Neural crest cell (in vitro differentiated cells): ENCODE measurements around the gene VSIG1. TPM values are rescaled to one million over a fixed set of nuclear protein-coding genes. Genes with fewer than 3 reads are reported as not detected.

ENCODE experiments used
- DNase-seq: peaks from one replicate; pipeline ENCODE4 v3.0.0; 2021; ENCODE audit warnings: low read depth, mixed read lengths, low spot score
- H3K27ac Mint-ChIP-seq: one replicate; pipeline ENCODE4 v1.8.0; 2021; ENCODE audit warnings: mild to moderate bottlenecking, mixed read lengths; ENCODE audit not compliant: unreplicated experiment
- H3K27me3 Mint-ChIP-seq: 2 replicates; pipeline ENCODE4 v1.8.0; 2021; ENCODE audit warnings: low read depth, mild to moderate bottlenecking, mixed read lengths
- H3K36me3 Mint-ChIP-seq: 2 replicates; pipeline ENCODE4 v1.8.0; 2021; ENCODE audit warnings: low read depth, mild to moderate bottlenecking, mixed read lengths
- H3K4me1 Mint-ChIP-seq: 2 replicates; pipeline ENCODE4 v1.8.0; 2021; ENCODE audit warnings: mixed read lengths
- H3K4me3 Mint-ChIP-seq: one replicate; pipeline ENCODE4 v1.8.0; 2021; ENCODE audit warnings: mild to moderate bottlenecking, mixed read lengths
- H3K9me3 Mint-ChIP-seq: 2 replicates; pipeline ENCODE4 v1.8.0; 2021; ENCODE audit warnings: mixed read lengths
- total RNA-seq: library from RNA; stranded (reverse); gene quantifications from 2 replicates; pipeline ENCODE4 v1.2.1, GENCODE V29; 2021
- TF ChIP-seq, protein P1 (sequence below): fragments of 200-600 bp; sonication (generic); conservative IDR thresholded peaks from 2 replicates; pipeline ENCODE4 v1.5.0; 2021; ENCODE audit warnings: antibody characterized with exemption, mild to moderate bottlenecking

VSIG1 gene
- total RNA-seq, 1 donor from 2014 or later = not detected

DNA sequence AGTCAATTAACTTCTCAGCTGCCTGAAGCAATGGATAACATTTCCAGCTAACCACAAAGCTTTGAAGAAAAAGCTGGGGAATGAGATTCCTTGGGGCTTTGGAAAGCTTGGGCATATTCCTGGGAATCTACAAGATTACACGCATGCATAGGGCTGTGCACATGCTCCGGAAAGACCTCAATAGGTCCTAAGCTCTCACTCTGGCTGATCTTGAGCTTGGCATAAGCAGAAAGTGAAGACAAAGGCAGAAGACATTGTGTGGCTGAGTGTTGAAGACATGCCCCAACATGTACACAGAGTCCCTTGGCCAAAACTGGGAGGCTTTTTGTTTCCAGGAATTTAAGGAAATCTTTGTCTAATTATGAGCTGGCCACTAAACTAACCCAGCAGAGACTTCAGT, 77.9 kb downstream of the VSIG1 start:
- Mint-ChIP-seq H3K27ac (no peak overlapping the region), H3K36me3 (no peaks in the 10 kb centered on the region), H3K9me3 (no peaks in the 10 kb centered on the region), H3K27me3 (no peaks in the 10 kb centered on the region), H3K4me3 (no peak overlapping the region), H3K4me1 (peaks cover 9% of the 10 kb centered on the region)
- TF ChIP-seq, protein P1, sequence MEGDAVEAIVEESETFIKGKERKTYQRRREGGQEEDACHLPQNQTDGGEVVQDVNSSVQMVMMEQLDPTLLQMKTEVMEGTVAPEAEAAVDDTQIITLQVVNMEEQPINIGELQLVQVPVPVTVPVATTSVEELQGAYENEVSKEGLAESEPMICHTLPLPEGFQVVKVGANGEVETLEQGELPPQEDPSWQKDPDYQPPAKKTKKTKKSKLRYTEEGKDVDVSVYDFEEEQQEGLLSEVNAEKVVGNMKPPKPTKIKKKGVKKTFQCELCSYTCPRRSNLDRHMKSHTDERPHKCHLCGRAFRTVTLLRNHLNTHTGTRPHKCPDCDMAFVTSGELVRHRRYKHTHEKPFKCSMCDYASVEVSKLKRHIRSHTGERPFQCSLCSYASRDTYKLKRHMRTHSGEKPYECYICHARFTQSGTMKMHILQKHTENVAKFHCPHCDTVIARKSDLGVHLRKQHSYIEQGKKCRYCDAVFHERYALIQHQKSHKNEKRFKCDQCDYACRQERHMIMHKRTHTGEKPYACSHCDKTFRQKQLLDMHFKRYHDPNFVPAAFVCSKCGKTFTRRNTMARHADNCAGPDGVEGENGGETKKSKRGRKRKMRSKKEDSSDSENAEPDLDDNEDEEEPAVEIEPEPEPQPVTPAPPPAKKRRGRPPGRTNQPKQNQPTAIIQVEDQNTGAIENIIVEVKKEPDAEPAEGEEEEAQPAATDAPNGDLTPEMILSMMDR = no peak
- no peak for DNase-seq

DNA sequence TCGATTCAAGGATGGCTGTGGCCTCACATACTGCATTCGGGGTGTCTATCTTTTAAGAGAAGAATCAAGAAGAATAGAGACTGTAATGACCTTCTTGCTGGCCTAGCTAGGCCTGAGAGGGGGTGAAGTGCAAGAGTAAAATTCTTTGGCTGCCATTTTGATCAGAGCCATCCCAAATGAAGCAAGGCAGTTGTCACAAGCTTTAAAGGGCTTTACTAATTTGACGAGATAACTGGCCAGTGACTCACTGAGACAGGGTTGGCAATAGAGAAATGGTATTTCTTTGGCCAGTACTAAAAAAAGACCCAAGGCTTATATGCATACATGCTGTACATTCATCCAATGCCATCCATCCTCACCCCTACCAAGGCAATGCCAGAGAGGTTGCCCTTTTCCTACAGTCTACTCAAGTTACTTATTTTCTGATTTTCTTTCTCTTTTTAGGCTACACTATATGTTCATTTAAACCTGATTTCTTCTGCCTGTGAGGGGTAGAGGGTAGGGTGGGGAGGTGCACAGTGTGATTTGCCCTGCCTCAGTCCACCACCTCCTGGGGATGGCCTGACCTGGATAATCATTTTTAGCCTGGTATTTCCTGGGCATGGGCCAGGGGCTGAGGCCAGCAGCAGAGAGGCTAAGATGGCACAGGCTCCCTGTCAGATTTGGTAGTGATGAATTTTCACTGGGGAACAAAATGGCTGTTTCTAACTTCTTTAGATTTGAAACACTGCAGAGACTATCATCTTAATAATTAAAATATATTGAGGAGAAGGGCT, 78.9 kb downstream of the VSIG1 start:
- Mint-ChIP-seq H3K4me1 (peaks cover 9% of the 10 kb centered on the region), H3K9me3 (peaks cover under 1% of the 10 kb centered on the region), H3K27me3 (no peaks in the 10 kb centered on the region), H3K4me3 (no peak overlapping the region), H3K36me3 (no peaks in the 10 kb centered on the region), H3K27ac (no peak overlapping the region)
- no peak for DNase-seq
- TF ChIP-seq, protein P1 = no peak

DNA sequence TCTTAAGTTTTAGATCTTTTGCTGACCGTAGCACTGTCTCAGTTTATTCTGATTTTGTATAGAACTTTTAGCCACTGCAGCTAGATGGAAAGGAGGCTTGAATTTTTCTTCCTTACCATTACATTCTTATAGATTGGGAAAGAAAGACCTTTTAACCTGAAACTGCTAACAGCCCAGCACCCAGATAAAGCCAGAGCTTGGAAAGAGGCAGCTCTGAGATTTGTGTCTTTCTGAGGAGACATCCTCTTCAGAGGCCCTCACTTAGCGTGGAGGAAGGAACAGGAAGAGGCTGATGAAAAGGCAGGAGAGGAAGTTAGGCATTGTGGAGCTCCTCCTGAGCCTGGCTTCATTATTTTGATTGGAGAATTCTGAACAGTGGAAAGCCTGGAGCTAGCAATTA, 81.8 kb downstream of the VSIG1 start:
- H3K36me3 Mint-ChIP-seq = peaks cover 9% of the 10 kb centered on the region
- TF ChIP-seq, protein P1 = no peak
- H3K9me3 Mint-ChIP-seq = peaks cover 2% of the 10 kb centered on the region
- no peaks in the 10 kb centered on the region for H3K27me3 Mint-ChIP-seq
- H3K4me3 Mint-ChIP-seq = no peak overlapping the region
- DNase-seq = no peak
- H3K27ac Mint-ChIP-seq = no peak overlapping the region
- peaks cover 9% of the 10 kb centered on the region for H3K4me1 Mint-ChIP-seq

DNA sequence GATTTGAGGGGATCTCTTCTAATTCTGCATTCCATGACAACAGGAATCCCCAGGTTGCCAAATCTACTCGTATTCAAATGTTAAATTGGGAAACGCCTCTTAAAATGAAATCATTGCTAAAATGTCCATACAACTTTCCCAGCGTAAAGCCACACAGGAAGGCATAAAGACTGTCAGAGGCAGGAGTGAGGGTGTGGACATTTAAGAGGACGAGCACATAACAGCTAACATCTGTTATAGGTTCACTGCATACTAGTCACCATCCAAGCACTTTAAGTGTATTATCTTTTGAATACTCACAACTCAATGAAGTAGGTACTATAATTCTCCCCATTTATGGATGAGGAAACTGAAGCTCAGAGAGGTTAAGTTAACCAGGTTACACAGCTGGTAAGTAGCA, 82.3 kb downstream of the VSIG1 start:
- Mint-ChIP-seq H3K4me3 (no peak overlapping the region), H3K9me3 (peaks cover 2% of the 10 kb centered on the region), H3K36me3 (peaks cover 11% of the 10 kb centered on the region), H3K27ac (no peak overlapping the region), H3K4me1 (peaks cover 7% of the 10 kb centered on the region), H3K27me3 (no peaks in the 10 kb centered on the region)
- TF ChIP-seq, protein P1 = no peak
- DNase-seq = no peak

Other genes with a start within 250 kb of the VSIG1 start
- 5.1 and 5.5 TPM in 2 replicates for gene MID2, start 219.2 kb upstream of the VSIG1 start, total RNA-seq
- not detected in 2 replicates for gene TEX13B, start 62.7 kb upstream of the VSIG1 start, total RNA-seq
- gene PSMD10, start 46.5 kb downstream of the VSIG1 start, total RNA-seq = 93.9 and 99.5 TPM in 2 replicates
- gene ATG4A, start 46.7 kb downstream of the VSIG1 start, total RNA-seq = 7.5 and 8.4 TPM in 2 replicates